H1 (cell line): ENCODE results near the gene RB1. TPM values are rescaled to one million over a fixed set of nuclear protein-coding genes. Genes with fewer than 3 reads are reported as not detected.
A peak's percentile ranks its signal among the peaks of the same experiment; 100 is the strongest.

Source experiments
- CTCF ChIA-PET: fragments of 300-600 bp; sonication (Branson Sonifier 250); formaldehyde crosslinking; loops from one replicate; lab custom pipeline; 2021; ENCODE audit not compliant: partially characterized antibody; lab: Charles Lee
- POLR2A ChIA-PET: fragments of 300-600 bp; sonication (Branson Sonifier 250); formaldehyde crosslinking; loops from one replicate; lab custom pipeline; 2021; ENCODE audit warnings: inconsistent platforms; ENCODE audit not compliant: partially characterized antibody; lab: Charles Lee
- DNase-seq, 2 experiments: peaks; one replicate each; pipeline versions ENCODE4 v3.0.0 to v3.0.0-alpha.2; 2010 to 2022; ENCODE audit warnings: low spot score in 2 of 2, low read depth in 1 of 2, mixed read lengths in 1 of 2
- FAIRE-seq: peaks from 2 replicates; lab custom pipeline; 2011; peaks lifted over from hg19 to GRCh38; lab: Jason Lieb, UNC
- H2AFZ ChIP-seq: 2 replicates; pipeline ENCODE4 v1.8.1; 2012; ENCODE audit warnings: low read length, inconsistent platforms
- H2AK5ac ChIP-seq: 2 replicates; pipeline ENCODE4 v1.6.1; 2013; ENCODE audit warnings: low read depth, low read length
- H2BK120ac ChIP-seq: replicated peaks from 2 replicates; pipeline ENCODE3; 2013; ENCODE audit warnings: low read depth, low read length, inconsistent platforms
- H2BK12ac ChIP-seq: 2 replicates; pipeline ENCODE4 v1.6.1; 2013; ENCODE audit warnings: low read depth, low read length
- H2BK15ac ChIP-seq: 2 replicates; pipeline ENCODE4 v1.6.1; 2013; ENCODE audit warnings: low read length
- H2BK20ac ChIP-seq: 2 replicates; pipeline ENCODE4 v1.6.1; 2013; ENCODE audit warnings: low read length
- H2BK5ac ChIP-seq: 2 replicates; pipeline ENCODE4 v1.6.1; 2013; ENCODE audit warnings: low read depth, low read length
- H3K14ac ChIP-seq: 2 replicates; pipeline ENCODE4 v1.6.1; 2013; ENCODE audit warnings: inconsistent platforms; ENCODE audit not compliant: insufficient read length
- H3K18ac ChIP-seq: 2 replicates; pipeline ENCODE4 v1.6.1; 2013; ENCODE audit warnings: low read length; ENCODE audit errors: extremely low read depth
- H3K23ac ChIP-seq: 2 replicates; pipeline ENCODE4 v1.6.1; 2013; ENCODE audit warnings: inconsistent platforms; ENCODE audit not compliant: insufficient read length
- H3K23me2 ChIP-seq: 2 replicates; pipeline ENCODE4 v1.6.1; 2013; ENCODE audit warnings: low read depth, low read length
- H3K27ac ChIP-seq: 2 replicates; pipeline ENCODE4 v1.6.1; 2011; ENCODE audit warnings: low read depth, low read length, inconsistent platforms
- H3K27me3 ChIP-seq, 4 experiments: replicated peaks in 1 of 4; 1 replicate in 1 of 4; 2 replicates in 3 of 4; pipeline versions ENCODE4 v1.6.1 to v1.8.1; 2011 to 2013; ENCODE audit warnings: low read length in 3 of 4, mild to moderate bottlenecking in 3 of 4, inconsistent platforms in 2 of 4, mixed read lengths in 2 of 4, moderate library complexity in 1 of 4; ENCODE audit not compliant: control insufficient read depth in 3 of 4, insufficient read depth in 3 of 4; ENCODE audit errors: extremely low read depth in 1 of 4
- H3K36me3 ChIP-seq, 4 experiments: 2 replicates each; pipeline versions ENCODE4 v1.6.1 to v1.8.1; 2011 to 2013; ENCODE audit warnings: mild to moderate bottlenecking in 4 of 4, low read length in 3 of 4, moderate library complexity in 2 of 4, control low read depth in 1 of 4, inconsistent platforms in 1 of 4; ENCODE audit not compliant: insufficient read depth in 4 of 4, control insufficient read depth in 2 of 4
- H3K4ac ChIP-seq: replicated peaks from 2 replicates; pipeline ENCODE3; 2013; ENCODE audit warnings: low read length, low read depth, mixed read lengths, inconsistent platforms; ENCODE audit not compliant: insufficient read length
- H3K4me1 ChIP-seq, 4 experiments: replicated peaks in 1 of 4; 1 replicate in 1 of 4; 2 replicates in 3 of 4; pipeline versions ENCODE4 v1.6.1 to v1.8.1; 2011 to 2013; ENCODE audit warnings: low read length in 3 of 4, inconsistent platforms in 2 of 4, mixed read lengths in 1 of 4; ENCODE audit not compliant: insufficient read depth in 4 of 4, control insufficient read depth in 3 of 4
- H3K4me2 ChIP-seq, 2 experiments: 2 replicates each; pipeline versions ENCODE4 v1.6.1 to v1.8.1; 2011 to 2013; ENCODE audit warnings: low read depth in 2 of 2, low read length in 2 of 2, control low read depth in 1 of 2, inconsistent platforms in 1 of 2, mild to moderate bottlenecking in 1 of 2; ENCODE audit not compliant: insufficient read depth in 1 of 2
- H3K4me3 ChIP-seq, 4 experiments: fragments of 200-600, 300-600 bp in 1 of 4; sonication (generic), shearing (Covaris generic), sonication (Bioruptor Twin) in 1 of 4; 2 replicates each; pipeline versions ENCODE4 v1.5.1 to v1.8.1; 2011 to 2016; ENCODE audit warnings: low read length in 4 of 4, low read depth in 3 of 4, control low read depth in 2 of 4, inconsistent platforms in 2 of 4, mild to moderate bottlenecking in 2 of 4, mixed read lengths in 1 of 4, moderate library complexity in 1 of 4; ENCODE audit not compliant: insufficient read depth in 2 of 4; ENCODE audit errors: extremely low read depth in 1 of 4
- H3K56ac ChIP-seq: replicated peaks from 2 replicates; pipeline ENCODE3; 2013; ENCODE audit warnings: low read depth, mild to moderate bottlenecking, mixed read lengths, low read length, inconsistent platforms; ENCODE audit not compliant: insufficient read length
- H3K79me1 ChIP-seq: 2 replicates; pipeline ENCODE4 v1.6.1; 2013; ENCODE audit warnings: low read depth, low read length, control low read depth
- H3K79me2 ChIP-seq, 2 experiments: 2 replicates each; pipeline versions ENCODE4 v1.6.1 to v1.8.1; 2012 to 2013; ENCODE audit warnings: low read length in 2 of 2, mild to moderate bottlenecking in 2 of 2, inconsistent platforms in 1 of 2; ENCODE audit not compliant: insufficient read depth in 2 of 2, control insufficient read depth in 1 of 2
- H3K9ac ChIP-seq, 4 experiments: replicated peaks in 1 of 4; 1 replicate in 1 of 4; 2 replicates in 3 of 4; pipeline versions ENCODE4 v1.6.1 to v1.8.1; 2011 to 2013; ENCODE audit warnings: low read depth in 3 of 4, low read length in 3 of 4, control low read depth in 2 of 4, mild to moderate bottlenecking in 2 of 4, moderate library complexity in 2 of 4, inconsistent platforms in 1 of 4; ENCODE audit errors: extremely low read depth in 1 of 4
- H3K9me3 ChIP-seq, 2 experiments: 2 replicates each; pipeline versions ENCODE4 v1.6.1 to v1.8.1; 2012 to 2013; ENCODE audit warnings: mild to moderate bottlenecking in 2 of 2, moderate library complexity in 2 of 2, control low read depth in 1 of 2, inconsistent platforms in 1 of 2, low read depth in 1 of 2, low read length in 1 of 2, mixed read lengths in 1 of 2; ENCODE audit not compliant: insufficient read depth in 2 of 2
- H4K20me1 ChIP-seq, 2 experiments: replicated peaks in 1 of 2; 2 replicates each; pipeline versions ENCODE3 to v1.8.1; 2011 to 2013; ENCODE audit warnings: inconsistent platforms in 2 of 2, low read length in 2 of 2, mild to moderate bottlenecking in 1 of 2; ENCODE audit not compliant: insufficient read depth in 2 of 2, control insufficient read depth in 1 of 2
- H4K5ac ChIP-seq: 2 replicates; pipeline ENCODE4 v1.6.1; 2013; ENCODE audit warnings: low read length, low read depth, mixed read lengths, inconsistent platforms; ENCODE audit not compliant: insufficient read length
- H4K8ac ChIP-seq: 2 replicates; pipeline ENCODE4 v1.8.0; 2013; ENCODE audit warnings: mild to moderate bottlenecking, moderate library complexity, low read length, inconsistent platforms; ENCODE audit not compliant: insufficient read depth; ENCODE audit errors: extremely low read depth
- H4K91ac ChIP-seq: replicated peaks from 2 replicates; pipeline ENCODE3; 2013; ENCODE audit warnings: low read length, mixed read lengths, inconsistent platforms; ENCODE audit not compliant: insufficient read length
- CTBP2 ChIP-seq: IDR thresholded peaks from 2 replicates; pipeline ENCODE4 v1.7.0; 2011; ENCODE audit warnings: borderline replicate concordance, mild to moderate bottlenecking, moderate library complexity, mixed read lengths, low read length; ENCODE audit not compliant: insufficient read depth, insufficient read length
- CTCF ChIP-seq, 3 experiments: IDR thresholded peaks; 1 replicate in 2 of 3; 2 replicates in 1 of 3; pipeline versions ENCODE4 v1.5.1 to v1.6.1; 2011; ENCODE audit warnings: low read length in 3 of 3, mild to moderate bottlenecking in 3 of 3, inconsistent platforms in 2 of 3, low read depth in 1 of 3, moderate library complexity in 1 of 3; ENCODE audit not compliant: insufficient read depth in 1 of 3; ENCODE audit errors: control extremely low read depth in 1 of 3
- EGR1 ChIP-seq: IDR thresholded peaks from 2 replicates; pipeline ENCODE4 v1.6.1; 2011; ENCODE audit warnings: low read depth, low read length, borderline replicate concordance
- EZH2 ChIP-seq: fragments of 200-600 bp; sonication (generic); IDR thresholded peaks from 2 replicates; pipeline ENCODE4 v1.7.1; 2012; ENCODE audit warnings: low read depth, mild to moderate bottlenecking, moderate library complexity, low read length, inconsistent platforms; ENCODE audit not compliant: severe bottlenecking
- HDAC2 ChIP-seq, 2 experiments: fragments of 300-600 bp in 1 of 2; sonication (generic) in 1 of 2; IDR thresholded peaks; 2 replicates each; pipeline ENCODE4 v1.6.1; 2011 to 2012; ENCODE audit warnings: low read depth in 2 of 2, low read length in 2 of 2, mild to moderate bottlenecking in 2 of 2, moderate library complexity in 2 of 2, borderline replicate concordance in 1 of 2, inconsistent platforms in 1 of 2
- NRF1 ChIP-seq: IDR thresholded peaks from 2 replicates; pipeline ENCODE4 v1.6.1; 2011; ENCODE audit warnings: mild to moderate bottlenecking, low read depth, low read length, improper control_type of control experiment
- SIX5 ChIP-seq: IDR thresholded peaks from 2 replicates; pipeline ENCODE4 v1.6.1; 2011; ENCODE audit warnings: mild to moderate bottlenecking, low read depth, low read length
- YY1 ChIP-seq: IDR thresholded peaks from 2 replicates; pipeline ENCODE4 v1.6.1; 2011; ENCODE audit warnings: low read depth, mild to moderate bottlenecking, low read length
- WGBS, 2 experiments: shearing (Covaris generic) in 1 of 2; methylation state at CpG; one replicate each; pipeline versions ENCODE4 v1.1.6 to v1.1.7; 2013 to 2015; ENCODE audit warnings: low lambda C conversion rate in 2 of 2, mixed read lengths in 2 of 2, inconsistent platforms in 1 of 2, low coverage in 1 of 2, missing lambda C conversion rate in 1 of 2; ENCODE audit not compliant: insufficient replicate concordance in 2 of 2, insufficient coverage in 1 of 2, insufficient read length in 1 of 2; ENCODE audit errors: extremely low coverage in 1 of 2, missing lambda C conversion rate in 1 of 2; 5-methylcytosine and 5-hydroxymethylcytosine counted together
- polyA plus RNA-seq, 7 experiments: library from polyadenylated mRNA; depleted of rRNA in 3 of 7; stranded (reverse) in 5 of 7; unstranded in 2 of 7; fragments of >200 nt in 5 of 7; fragments of 200-250 nt in 2 of 7; gene quantifications; 1 replicate in 5 of 7; 2 replicates in 1 of 7; 4 replicates in 1 of 7; pipeline versions ENCODE4 v1.2.1 to v1.2.3, GENCODE V29; 2011 to 2013; ENCODE audit warnings: missing spikeins in 2 of 7, mixed read lengths in 2 of 7
- total RNA-seq: library from RNA; stranded (reverse); fragmentation: NEBNext Ultra II Directional; extraction: Animal tissue kit (Norgen Biotek cat#: 25700); gene quantifications from 2 replicates; pipeline ENCODE4 v1.2.1, GENCODE V29; 2021

The RB1 gene
- total and polyA plus RNA-seq, 2 of the 8 experiments (the other 6 are each of a cell fraction or from before 2014, with no cell fraction given) = 4.1 to 17.5 TPM

DNA sequence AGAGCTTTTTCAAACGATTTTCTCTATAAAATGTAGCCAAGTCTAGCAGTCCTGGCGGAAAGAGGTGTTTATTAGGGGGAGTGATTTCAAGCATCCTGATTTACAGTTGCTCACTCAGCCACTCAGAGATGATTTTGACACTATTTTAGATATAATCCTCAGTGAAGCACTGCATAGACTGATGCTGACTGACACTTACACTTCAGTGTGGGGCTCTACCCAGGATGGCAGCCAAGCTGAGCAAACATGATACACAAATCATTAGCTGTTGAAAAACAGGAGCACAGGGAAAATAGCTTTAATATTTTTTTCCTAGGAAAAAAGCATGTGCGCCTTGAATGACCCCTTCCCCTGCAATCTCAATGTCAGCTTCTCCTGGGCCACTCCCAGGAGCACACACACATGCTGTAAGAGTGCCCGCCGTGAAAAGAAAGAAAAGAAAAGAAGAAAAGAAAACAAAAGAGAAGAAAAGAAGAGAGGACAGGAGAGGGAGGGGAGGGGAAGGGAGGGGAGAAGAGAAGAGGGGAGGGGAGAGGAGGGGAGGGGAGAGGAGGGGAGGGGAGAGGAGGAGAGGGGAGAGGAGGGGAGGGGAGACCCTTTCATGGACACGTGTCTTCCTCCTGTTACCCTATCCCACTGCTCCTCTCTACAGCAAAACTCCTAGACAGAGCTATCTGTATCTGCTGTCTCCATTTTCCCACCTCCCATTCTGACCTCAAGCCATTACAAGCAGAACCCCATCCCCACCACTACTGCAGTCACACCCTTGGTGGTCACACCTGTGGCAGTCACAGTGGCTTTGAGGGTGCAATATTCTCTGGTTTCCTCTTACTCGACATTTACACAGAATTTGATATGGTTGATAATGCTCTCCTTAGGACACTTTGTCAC, 193.0 kb downstream of the RB1 start:
- FAIRE-seq (no peak), DNase-seq (no peak)
- peaks cover 0 to 12% (median 1%) of the 10 kb centered on the region in 4 experiments; a peak in 4 of 7 replicates for H3K4me1 ChIP-seq
- peak overlapping the region in 1 of 2 experiments; percentile 10; a peak in 1 of 4 replicates for H3K4me2 ChIP-seq
- no peaks in the 10 kb centered on the region; a peak in 1 of 8 replicates for H3K36me3 ChIP-seq
- H3K27me3 ChIP-seq = no peaks in the 10 kb centered on the region
- H4K20me1 ChIP-seq = no peaks in the 10 kb centered on the region
- H3K79me1 ChIP-seq = no peaks in the 10 kb centered on the region
- no peaks in the 10 kb centered on the region for H3K79me2 ChIP-seq
- no peak overlapping the region for H3K27ac ChIP-seq
- H3K18ac ChIP-seq = no peak overlapping the region; the same call in 1 of the 2 replicates
- no peak overlapping the region for H2BK5ac ChIP-seq
- no peak overlapping the region for H3K9ac ChIP-seq
- H3K9me3 ChIP-seq = no peaks in the 10 kb centered on the region
- ChIA-PET CTCF (interaction anchor here (0.7 to 2.3 kb wide), 4 partner anchors 9 to 83 kb away, joined by 3 to 11 read pairs (median 5); no protein-coding TSS in a partner anchor), POLR2A (interaction anchor here (0.6 kb wide), 1 partner anchor 205 kb away, joined by 4 read pairs; no protein-coding TSS in a partner anchor)
- no peak overlapping the region for H4K91ac ChIP-seq
- H2BK12ac ChIP-seq = no peak overlapping the region
- H2BK120ac ChIP-seq = no peak overlapping the region
- H4K5ac ChIP-seq = no peak overlapping the region
- no peak overlapping the region for H3K14ac ChIP-seq
- no peak overlapping the region for H2AK5ac ChIP-seq
- H2AFZ ChIP-seq = no peak overlapping the region
- no peak overlapping the region for H3K56ac ChIP-seq
- no peak overlapping the region for H4K8ac ChIP-seq
- no peak overlapping the region for H3K4me3 ChIP-seq
- no peak overlapping the region for H3K4ac ChIP-seq
- H3K23me2 ChIP-seq = peaks cover 2% of the 10 kb centered on the region; the same call in 1 of the 2 replicates
- H3K23ac ChIP-seq = no peak overlapping the region
- no peak overlapping the region for H2BK20ac ChIP-seq
- WGBS, 2 experiments = 72% methylated on average over 6 of the region's 7 CpGs; no CpG with 5 or more reads in 1 of the 2 experiments
- no peak overlapping the region for H2BK15ac ChIP-seq
- TF ChIP-seq HDAC2 (IDR thresholded peaks at IDR 0.05; ENCODE audit: borderline replicate concordance in 1 of 2, low read depth in 2 of 2, low read length in 2 of 2) (no peak), CTCF (IDR thresholded peaks at IDR 0.05; ENCODE audit: control extremely low read depth in 1 of 3, insufficient read depth in 1 of 3, low read depth in 1 of 3, low read length in 3 of 3) (no peak), EGR1 (no peak), NRF1 (no peak), YY1 (no peak), CTBP2 (no peak), EZH2 (no peak), SIX5 (no peak)
